Heart left ventricle (tissue), 16 donors: ENCODE results near the gene IL22RA1. TPM values are rescaled to one million over a fixed set of nuclear protein-coding genes. Genes with fewer than 3 reads are reported as not detected.

Experiments used
- ATAC-seq, 4 donors: fragments of 200-7000 bp; cut with Tn5 transposase; one replicate each; pipeline ENCODE4 v1.9.1; 2020 to 2022; ENCODE audit warnings: moderate library complexity in 4 of 4, mild to moderate bottlenecking in 3 of 4, moderate number of reproducible peaks in 1 of 4
- DNase-seq, 5 donors: peaks; one replicate each; pipeline ENCODE4 v3.0.0-alpha.2; 2020
- H3K27ac ChIP-seq, 12 donors: fragments of 200-600 bp; sonication (generic) in 4 of 12; one replicate each; pipeline versions ENCODE4 v1.5.0 to v1.8.0; 2016 to 2022; ENCODE audit warnings: mild to moderate bottlenecking in 2 of 12
- H3K27me3 ChIP-seq, 9 donors: fragments of 200-600 bp; sonication (generic) in 2 of 9; one replicate each; pipeline versions ENCODE4 v1.5.1 to v1.8.0; 2016 to 2022; ENCODE audit warnings: mild to moderate bottlenecking in 3 of 9
- H3K36me3 ChIP-seq, 9 donors: fragments of 200-600 bp; sonication (generic) in 2 of 9; one replicate each; pipeline versions ENCODE4 v1.5.0 to v1.8.0; 2018 to 2022; ENCODE audit warnings: mild to moderate bottlenecking in 2 of 9
- H3K4me1 ChIP-seq, 12 donors: fragments of 200-600 bp; sonication (generic) in 4 of 12; one replicate each; pipeline versions ENCODE4 v1.5.0 to v1.8.0; 2016 to 2022; ENCODE audit warnings: mild to moderate bottlenecking in 3 of 12
- H3K4me3 ChIP-seq, 12 donors: fragments of 200-600 bp; sonication (generic) in 4 of 12; one replicate each; pipeline versions ENCODE4 v1.5.0 to v1.8.0; 2017 to 2022; ENCODE audit warnings: mild to moderate bottlenecking in 9 of 12, moderate library complexity in 4 of 12
- H3K9me3 ChIP-seq, 12 donors: fragments of 200-600 bp; sonication (generic) in 4 of 12; one replicate each; pipeline versions ENCODE4 v1.5.0 to v1.8.0; 2016 to 2022; ENCODE audit warnings: mild to moderate bottlenecking in 1 of 12
- POLR2A ChIP-seq, 2 donors: fragments of 450-650 bp; IDR thresholded peaks; one replicate each; pipeline ENCODE4 v1.6.1; 2017; ENCODE audit warnings: antibody characterized with exemption in 2 of 2, mild to moderate bottlenecking in 2 of 2, moderate library complexity in 2 of 2
- WGBS, 4 donors: extraction: QIAGEN DNeasy Blood & Tissue Kit in 2 of 4; methylation state at CpG; one replicate each; pipeline versions ENCODE4 v1.1.5 to v1.1.7; 2013 to 2018; 5-methylcytosine and 5-hydroxymethylcytosine counted together
- intact Hi-C, 10 donors: fragments of 100-400 bp; cut with DNase I; formaldehyde crosslinking; loops; one replicate each; pipeline versions ENCODE4 v1.11.1 to v1.14.2; 2022
- polyA plus RNA-seq, 2 donors: library from polyadenylated mRNA; stranded (reverse); fragments of 200-250 nt; gene quantifications; one replicate each; pipeline ENCODE4 v1.2.3, GENCODE V29; 2013
- total RNA-seq, 9 donors: library from RNA; depleted of rRNA in 2 of 9; stranded (reverse); fragments of >200 nt in 2 of 9; fragmentation: NEBNext Ultra II Directional in 3 of 9; extraction: Animal tissue kit (Norgen Biotek cat#: 25700) in 3 of 9; gene quantifications; one replicate each; pipeline versions ENCODE4 v1.1.0 to v1.2.4, GENCODE V29; 2016 to 2023
- TF ChIP-seq, protein P1 (sequence below), 12 donors: fragments of 200-600 bp; sonication (generic) in 4 of 12; IDR thresholded peaks; one replicate each; pipeline versions ENCODE4 v1.5.0 to v1.8.0; 2018 to 2022; ENCODE audit warnings: antibody characterized with exemption in 12 of 12, mild to moderate bottlenecking in 5 of 12
- donor health status: ischemic (EF 13 %, LVEDD 7.1; RV severe dilation, severe dysfunction).
- donor health status: healthy with polysubstance abuse.
- donor health status: DM: no; HTN: yes; CAD: no.
- donor health status: DM: no; HTN: no; CAD: no.
- donor health status: ischemic (EF 25% LVEDD 6.9; RV normal size, moderate dysfunction).
- donor health status: ischemic (EF 25% LVEDD 5.7; RV mildly dilated, moderate dysfunction).
- donor health status: healthy.
- donor health status: DM: yes; HTN: yes; CAD: no.
- donor health status: ischemic (EF 35%, LVEDD 5.7; RV mildly dilated, moderate dysfunction).
- donor health status: nonischemic (EF 11% LVEDD 7.7; RV severe dilation, severe dysfunction).
- donor health status: DM: yes; HTN: yes; CAD: no.
- donor health status: PGD.
- donor health status: ischemic (EF 29% LVEDD 5.4; RV normal size, mild dysfunction).
- donor health status: nonischemic (EF 23%, LVEDD 6.1; RV moderate dilation, normal function).

IL22RA1 gene
- total and polyA plus RNA-seq, 11 donors: 0.04 to 1.3 (median 0.36) TPM; not detected in 3

GRCh38 chr1:24109166-24109483, 33.8 kb downstream of the IL22RA1 start:
- Histone ChIP-seq H3K27ac (peak overlapping the region in 11 of 12 donors; percentile 20 to 100 (median 97)), H3K27me3 (peaks cover 0 to 7% (median 0%) of the 10 kb centered on the region in 9 donors), H3K36me3 (peaks cover 0 to 42% (median 9%) of the 10 kb centered on the region in 9 donors), H3K4me3 (peak overlapping the region in 7 of 12 donors; percentile 7 to 62 (median 56)), H3K4me1 (peaks cover 0 to 52% (median 8%) of the 10 kb centered on the region in 12 donors), H3K9me3 (no peaks in the 10 kb centered on the region)
- intact Hi-C loops: no loop called here
- 41 to 65% (median 52%) methylated on average over 1 of the region's 1 CpG for WGBS, 4 donors
- TF ChIP-seq, protein P1, sequence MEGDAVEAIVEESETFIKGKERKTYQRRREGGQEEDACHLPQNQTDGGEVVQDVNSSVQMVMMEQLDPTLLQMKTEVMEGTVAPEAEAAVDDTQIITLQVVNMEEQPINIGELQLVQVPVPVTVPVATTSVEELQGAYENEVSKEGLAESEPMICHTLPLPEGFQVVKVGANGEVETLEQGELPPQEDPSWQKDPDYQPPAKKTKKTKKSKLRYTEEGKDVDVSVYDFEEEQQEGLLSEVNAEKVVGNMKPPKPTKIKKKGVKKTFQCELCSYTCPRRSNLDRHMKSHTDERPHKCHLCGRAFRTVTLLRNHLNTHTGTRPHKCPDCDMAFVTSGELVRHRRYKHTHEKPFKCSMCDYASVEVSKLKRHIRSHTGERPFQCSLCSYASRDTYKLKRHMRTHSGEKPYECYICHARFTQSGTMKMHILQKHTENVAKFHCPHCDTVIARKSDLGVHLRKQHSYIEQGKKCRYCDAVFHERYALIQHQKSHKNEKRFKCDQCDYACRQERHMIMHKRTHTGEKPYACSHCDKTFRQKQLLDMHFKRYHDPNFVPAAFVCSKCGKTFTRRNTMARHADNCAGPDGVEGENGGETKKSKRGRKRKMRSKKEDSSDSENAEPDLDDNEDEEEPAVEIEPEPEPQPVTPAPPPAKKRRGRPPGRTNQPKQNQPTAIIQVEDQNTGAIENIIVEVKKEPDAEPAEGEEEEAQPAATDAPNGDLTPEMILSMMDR (IDR thresholded peaks at IDR 0.05): no peak
- TF ChIP-seq POLR2A (IDR thresholded peaks at IDR 0.05): no peak
- ATAC-seq (no peak), DNase-seq (no peak)

DNA sequence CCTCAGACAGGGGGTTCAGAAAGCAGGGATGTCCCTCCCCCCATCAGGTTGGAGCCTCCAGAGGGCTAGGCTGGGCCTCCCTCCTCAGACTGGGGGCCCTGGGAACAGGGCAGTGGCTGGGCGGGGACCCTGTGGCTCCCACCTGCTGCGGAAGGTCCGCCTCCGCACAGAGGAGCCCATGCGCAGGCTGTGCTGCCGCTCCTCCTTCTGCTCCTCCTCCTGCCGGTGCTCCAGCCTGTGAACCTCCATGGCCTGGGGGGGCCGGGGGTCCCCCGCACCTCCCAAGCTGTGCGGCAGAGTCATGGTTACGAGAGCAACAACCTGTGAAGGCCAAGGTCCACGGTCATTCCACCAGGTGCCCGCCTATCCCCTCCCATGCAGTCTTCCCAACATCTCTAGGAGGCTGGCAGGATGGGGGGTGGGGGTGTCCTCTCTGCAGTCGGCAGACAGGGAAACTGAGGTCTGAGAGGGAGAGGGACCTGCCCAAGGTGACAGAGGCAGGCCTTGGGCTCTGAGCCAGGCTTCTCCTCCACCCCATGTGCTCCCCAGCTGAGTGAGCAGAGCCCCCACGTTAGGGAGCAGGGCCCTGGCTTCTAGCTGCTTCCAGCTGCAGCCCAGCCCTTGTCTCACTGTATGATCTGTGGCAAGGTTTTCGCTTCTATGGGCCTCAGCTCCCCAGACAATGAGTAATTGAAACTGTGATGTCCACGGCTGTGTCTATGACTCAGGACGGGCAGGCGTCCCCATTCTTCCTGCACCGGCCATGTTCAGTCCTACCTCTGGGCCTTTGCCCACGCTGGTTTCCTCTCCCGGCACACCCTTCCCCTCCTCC, 34.4 kb downstream of the IL22RA1 start:
- Histone ChIP-seq H3K4me1 (peaks cover 0 to 58% (median 9%) of the 10 kb centered on the region in 12 donors), H3K36me3 (peaks cover 0 to 45% (median 9%) of the 10 kb centered on the region in 9 donors)

GRCh38 chr1:24107462-24108138, 35.3 kb downstream of the IL22RA1 start:
- H3K4me3 ChIP-seq: no peak overlapping the region
- no peak for TF ChIP-seq POLR2A (IDR thresholded peaks at IDR 0.05)
- TF ChIP-seq, protein P1 (IDR thresholded peaks at IDR 0.05): no peak
- H3K4me1 ChIP-seq: peaks cover 0 to 64% (median 15%) of the 10 kb centered on the region in 12 donors
- H3K9me3 ChIP-seq: no peaks in the 10 kb centered on the region
- intact Hi-C loops: no loop called here
- peaks cover 0 to 45% (median 9%) of the 10 kb centered on the region in 9 donors for H3K36me3 ChIP-seq
- no peak for ATAC-seq
- peak overlapping the region in 7 of 12 donors; percentile 84 to 100 (median 97) for H3K27ac ChIP-seq
- no peak for DNase-seq
- no peaks in the 10 kb centered on the region for H3K27me3 ChIP-seq
- 76 to 85% (median 82%) methylated on average over 10 to 18 of the region's 18 CpGs for WGBS, 4 donors

More for the DNA sequence above, 34.4 kb downstream of the IL22RA1 start:
- Histone ChIP-seq H3K4me3 (peak overlapping the region in 7 of 12 donors; percentile 7 to 62 (median 56)), H3K27me3 (peaks cover 0 to 2% (median 0%) of the 10 kb centered on the region in 9 donors), H3K9me3 (no peaks in the 10 kb centered on the region), H3K27ac (peak overlapping the region; percentile 48 to 100 (median 95))
- 38 to 68% (median 52%) methylated on average over 7 to 22 of the region's 22 CpGs for WGBS, 4 donors
- ATAC-seq: peak in 2 of 4 donors; percentile 5 to 10
- TF ChIP-seq, protein P1 (IDR thresholded peaks at IDR 0.05): no peak
- TF ChIP-seq POLR2A (IDR thresholded peaks at IDR 0.05): no peak
- DNase-seq: peak in 1 of 5 donors; percentile 72
- intact Hi-C loops: no loop called here
